ENCODE measurements around the gene SMG9. TPM values are rescaled to one million over a fixed set of nuclear protein-coding genes. Genes with fewer than 3 reads are reported as not detected.

Gene SMG9
- total RNA-seq = 10 to 100 TPM in 3 of 4 donors, 1 to 10 TPM in 1; 8.9 to 25.9 (median 17.9) TPM

GRCh38 chr19:43754503-43755255 is at the start of gene SMG9:
SMG9 (minus strand) TSS chr19:43754962; CDS start chr19:43750741, 4,221 bp downstream.
- peak; percentile 94 for ATAC-seq
- WGBS, 2 donors (ENCODE audit: low coverage in 1 of 2) = 0 to 7% methylated on average over 3 to 18 of the region's 79 CpGs
- Histone ChIP-seq H3K27ac (peak within 1 kb of the TSS; percentile 87 to 99 (median 98)), H3K27me3 (no peaks in the 10 kb centered on the region), H3K36me3 (peaks cover 0 to 20% of the 10 kb centered on the region in 2 donors), H3K4me3 (peak within 1 kb of the TSS; percentile 69 to 80), H3K4me1 (peaks cover 4 to 35% (median 14%) of the 10 kb centered on the region in 3 donors), H3K9me3 (no peaks in the 10 kb centered on the region)
- TF ChIP-seq POLR2AphosphoS5 (IDR thresholded peaks at IDR 0.05) = peak; percentile 78
- no peak for TF ChIP-seq EP300 (IDR thresholded peaks at IDR 0.05)
- peak in 1 of 4 experiments; percentile 8 for TF ChIP-seq CTCF (IDR thresholded peaks at IDR 0.05)
- peak; percentile 69 to 77 for TF ChIP-seq POLR2A (IDR thresholded peaks at IDR 0.05)

GRCh38 chr19:43804432-43804831 is 49.7 kb upstream of the SMG9 start:
- 50 to 70% methylated on average over 2 of the region's 2 CpGs for WGBS, 2 donors (ENCODE audit: low coverage in 1 of 2)
- TF ChIP-seq EP300 (IDR thresholded peaks at IDR 0.05) = no peak
- no peak for TF ChIP-seq POLR2AphosphoS5 (IDR thresholded peaks at IDR 0.05)
- TF ChIP-seq POLR2A (IDR thresholded peaks at IDR 0.05) = no peak
- TF ChIP-seq CTCF (IDR thresholded peaks at IDR 0.05) = no peak
- no peak overlapping the region for H3K27ac ChIP-seq
- H3K36me3 ChIP-seq = no peaks in the 10 kb centered on the region
- no peak for ATAC-seq
- H3K4me3 ChIP-seq = peak overlapping the region in 1 of 2 donors; percentile 16
- H3K4me1 ChIP-seq = peaks cover 0 to 10% (median 0%) of the 10 kb centered on the region in 3 donors
- peaks cover 23% of the 10 kb centered on the region for H3K27me3 ChIP-seq
- H3K9me3 ChIP-seq = no peaks in the 10 kb centered on the region

- no peak for TF ChIP-seq POLR2AphosphoS5 (IDR thresholded peaks at IDR 0.05)
- TF ChIP-seq EP300 (IDR thresholded peaks at IDR 0.05) = no peak
- no peak for TF ChIP-seq POLR2A (IDR thresholded peaks at IDR 0.05)
- TF ChIP-seq CTCF (IDR thresholded peaks at IDR 0.05) = no peak
- H3K4me1 ChIP-seq = peaks cover 0 to 14% (median 0%) of the 10 kb centered on the region in 3 donors
- H3K27ac ChIP-seq = no peak within 1 kb of the TSS
- no peaks in the 10 kb centered on the region for H3K36me3 ChIP-seq
- no peak within 1 kb of the TSS for H3K4me3 ChIP-seq
- peaks cover 25% of the 10 kb centered on the region for H3K27me3 ChIP-seq
- no peaks in the 10 kb centered on the region for H3K9me3 ChIP-seq
- WGBS, 2 donors (ENCODE audit: low coverage in 1 of 2) = 52 to 75% methylated on average over 5 to 9 of the region's 12 CpGs
- ATAC-seq = no peak
These were observed 47.6 kb upstream of the SMG9 start, which contains the start of gene LYPD5 for GRCh38 chr19:43802216-43802951. LYPD5 (minus strand) TSS chr19:43802447; CDS start chr19:43802380, 67 bp downstream.

GRCh38 chr19:43799502-43800142 is 44.9 kb upstream of the SMG9 start:
- Histone ChIP-seq H3K4me1 (peaks cover 0 to 14% (median 0%) of the 10 kb centered on the region in 3 donors), H3K36me3 (no peaks in the 10 kb centered on the region), H3K9me3 (no peaks in the 10 kb centered on the region), H3K27me3 (peaks cover 51% of the 10 kb centered on the region), H3K4me3 (peak overlapping the region in 1 of 2 donors; percentile 54), H3K27ac (peak overlapping the region in 1 of 4 donors; percentile 40)
- WGBS, 2 donors (ENCODE audit: low coverage in 1 of 2) = no CpG with 5 or more reads among the region's 6 CpGs
- TF ChIP-seq POLR2AphosphoS5 (IDR thresholded peaks at IDR 0.05) (peak; percentile 7), CTCF (IDR thresholded peaks at IDR 0.05) (no peak), POLR2A (IDR thresholded peaks at IDR 0.05) (no peak), EP300 (IDR thresholded peaks at IDR 0.05) (no peak)
- peak; percentile 75 for ATAC-seq
